PC-9 (cell line): ENCODE data around the gene TNMD. TPM values are rescaled to one million over a fixed set of nuclear protein-coding genes. Genes with fewer than 3 reads are reported as not detected.

Experiments used
- BruUV-seq: library from RNA; stranded (reverse); fragments of 400-500 nt; replicated peaks from 2 replicates; lab custom pipeline; 2021; lab: Mats Ljungman, UMichigan
- CTCF ChIA-PET: fragments of 300-600 bp; sonication (Branson Sonifier 250); formaldehyde crosslinking; loops from one replicate; lab custom pipeline; 2022; ENCODE audit warnings: antibody characterized with exemption; lab: Charles Lee
- POLR2A ChIA-PET: fragments of 300-600 bp; sonication (Branson Sonifier 250); formaldehyde crosslinking; loops from one replicate; lab custom pipeline; 2022; ENCODE audit warnings: antibody characterized with exemption; ENCODE audit not compliant: unreplicated experiment; lab: Charles Lee
- DNase-seq, 2 experiments: peaks; one replicate each; pipeline versions ENCODE4 v3.0.0 to v3.0.0-alpha.2; 2015 to 2022; ENCODE audit warnings: mixed read lengths in 1 of 2
- H2AFZ ChIP-seq: fragments of 200-600 bp; sonication (generic); 2 replicates; pipeline ENCODE4 v1.8.1; 2017; ENCODE audit warnings: antibody characterized with exemption
- H3F3A ChIP-seq: fragments of 200-600 bp; sonication (generic); 2 replicates; pipeline ENCODE4 v1.8.1; 2017; ENCODE audit warnings: antibody characterized with exemption, mild to moderate bottlenecking, low read depth; ENCODE audit not compliant: insufficient read depth
- H3K27ac ChIP-seq: fragments of 200-600 bp; sonication (generic); 2 replicates; pipeline ENCODE4 v1.6.1; 2016; ENCODE audit warnings: mixed run types
- H3K27me3 ChIP-seq: fragments of 200-600 bp; sonication (generic); 2 replicates; pipeline ENCODE4 v1.6.1; 2016; ENCODE audit warnings: low read depth, mixed run types; ENCODE audit not compliant: insufficient read depth
- H3K36me3 ChIP-seq: fragments of 200-600 bp; sonication (generic); 2 replicates; pipeline ENCODE4 v1.6.1; 2016; ENCODE audit warnings: low read depth, mixed run types
- H3K4me1 ChIP-seq: fragments of 200-600 bp; sonication (generic); replicated peaks from 2 replicates; pipeline ENCODE4 v1.6.1; 2016; ENCODE audit warnings: mixed run types; ENCODE audit not compliant: insufficient read depth
- H3K4me2 ChIP-seq: fragments of 200-600 bp; sonication (generic); 2 replicates; pipeline ENCODE4 v1.6.1; 2017; ENCODE audit warnings: mixed run types
- H3K4me3 ChIP-seq: fragments of 200-600 bp; sonication (generic); 2 replicates; pipeline ENCODE4 v1.6.1; 2016; ENCODE audit warnings: mixed run types
- H3K79me2 ChIP-seq: fragments of 200-600 bp; sonication (generic); 2 replicates; pipeline ENCODE4 v1.6.1; 2017; ENCODE audit warnings: low read depth, mixed run types
- H3K9me2 ChIP-seq: fragments of 200-600 bp; sonication (generic); 2 replicates; pipeline ENCODE4 v1.8.1; 2017; ENCODE audit warnings: mild to moderate bottlenecking; ENCODE audit not compliant: insufficient read depth
- H3K9me3 ChIP-seq: fragments of 200-600 bp; sonication (generic); 2 replicates; pipeline ENCODE4 v1.8.1; 2016; ENCODE audit warnings: low read depth; ENCODE audit not compliant: insufficient read depth
- H4K20me1 ChIP-seq: fragments of 200-600 bp; sonication (generic); 2 replicates; pipeline ENCODE4 v1.8.1; 2017; ENCODE audit not compliant: insufficient read depth
- EZH2 ChIP-seq: fragments of 200-600 bp; sonication (generic); IDR thresholded peaks from 2 replicates; pipeline ENCODE4 v1.8.0; 2017; ENCODE audit warnings: antibody characterized with exemption, low read depth
- intact Hi-C: fragments of 100-400 bp; cut with micrococcal nuclease; formaldehyde crosslinking; loops from one replicate; pipeline ENCODE4 v1.10.0; 2022; ENCODE audit not compliant: unreplicated experiment
- total RNA-seq: library from RNA; stranded (reverse); gene quantifications from 2 replicates; pipeline ENCODE4 v1.2.3, GENCODE V29; 2021
- TF ChIP-seq, protein P1 (sequence below): fragments of 200-600 bp; sonication (generic); conservative IDR thresholded peaks from 2 replicates; pipeline ENCODE4 v1.6.1; 2017; ENCODE audit warnings: mixed run types, antibody characterized with exemption, mild to moderate bottlenecking, moderate library complexity

TNMD gene
- total RNA-seq, 1 experiment from 2014 or later: not detected

DNA sequence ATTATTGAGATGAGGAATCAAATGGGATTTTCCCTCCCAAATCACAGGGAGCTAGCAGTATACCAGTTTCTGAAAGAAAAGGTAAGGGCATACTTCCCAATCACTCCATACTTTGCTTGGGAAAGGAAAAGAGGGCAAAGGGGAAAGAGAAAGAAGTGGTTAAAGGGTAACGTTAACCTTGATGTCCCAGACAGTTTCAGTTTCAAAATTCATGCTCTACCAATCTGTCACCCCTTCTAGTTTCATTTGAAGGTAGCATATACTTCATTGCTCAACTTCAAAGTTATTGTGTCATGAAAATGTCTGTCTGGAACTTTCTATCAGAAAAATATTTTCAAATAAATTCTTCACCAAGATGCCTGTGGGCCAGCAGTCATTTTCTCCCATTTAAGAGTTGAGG is 16.0 kb downstream of the TNMD start:
- no TSS peak for BruUV-seq
- H3K4me1 ChIP-seq: no peaks in the 10 kb centered on the region

DNA sequence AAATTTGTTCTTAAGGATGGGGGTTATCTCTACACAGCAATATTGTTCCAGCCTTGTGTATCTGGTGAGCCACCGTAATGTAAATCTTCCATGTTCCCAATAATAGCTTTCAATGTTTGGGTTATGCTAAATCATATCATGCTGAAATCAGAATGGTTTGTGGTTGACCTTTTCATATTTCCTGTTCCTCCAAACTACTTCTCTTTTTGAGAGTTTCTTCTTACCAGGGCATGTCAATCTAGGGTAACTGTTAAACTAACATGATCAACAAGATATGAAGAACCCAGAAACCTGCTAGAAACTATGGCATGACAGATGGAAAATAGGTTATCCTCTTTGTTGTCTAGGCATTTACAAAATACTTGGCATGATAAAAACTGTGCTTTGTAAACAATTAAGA is 22.0 kb downstream of the TNMD start:
- no TSS peak for BruUV-seq
- no peaks in the 10 kb centered on the region for H3K36me3 ChIP-seq
- H3K27me3 ChIP-seq: no peaks in the 10 kb centered on the region
- POLR2A ChIA-PET: no interaction called here
- H3K4me2 ChIP-seq: no peak overlapping the region
- CTCF ChIA-PET: no interaction called here
- H4K20me1 ChIP-seq: no peaks in the 10 kb centered on the region
- H3K9me3 ChIP-seq: no peaks in the 10 kb centered on the region
- H3K4me1 ChIP-seq: no peaks in the 10 kb centered on the region
- TF ChIP-seq, protein P1, sequence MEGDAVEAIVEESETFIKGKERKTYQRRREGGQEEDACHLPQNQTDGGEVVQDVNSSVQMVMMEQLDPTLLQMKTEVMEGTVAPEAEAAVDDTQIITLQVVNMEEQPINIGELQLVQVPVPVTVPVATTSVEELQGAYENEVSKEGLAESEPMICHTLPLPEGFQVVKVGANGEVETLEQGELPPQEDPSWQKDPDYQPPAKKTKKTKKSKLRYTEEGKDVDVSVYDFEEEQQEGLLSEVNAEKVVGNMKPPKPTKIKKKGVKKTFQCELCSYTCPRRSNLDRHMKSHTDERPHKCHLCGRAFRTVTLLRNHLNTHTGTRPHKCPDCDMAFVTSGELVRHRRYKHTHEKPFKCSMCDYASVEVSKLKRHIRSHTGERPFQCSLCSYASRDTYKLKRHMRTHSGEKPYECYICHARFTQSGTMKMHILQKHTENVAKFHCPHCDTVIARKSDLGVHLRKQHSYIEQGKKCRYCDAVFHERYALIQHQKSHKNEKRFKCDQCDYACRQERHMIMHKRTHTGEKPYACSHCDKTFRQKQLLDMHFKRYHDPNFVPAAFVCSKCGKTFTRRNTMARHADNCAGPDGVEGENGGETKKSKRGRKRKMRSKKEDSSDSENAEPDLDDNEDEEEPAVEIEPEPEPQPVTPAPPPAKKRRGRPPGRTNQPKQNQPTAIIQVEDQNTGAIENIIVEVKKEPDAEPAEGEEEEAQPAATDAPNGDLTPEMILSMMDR: no peak
- TF ChIP-seq EZH2: no peak
- no peaks in the 10 kb centered on the region for H3K9me2 ChIP-seq
- H3F3A ChIP-seq: no peaks in the 10 kb centered on the region
- H3K79me2 ChIP-seq: no peaks in the 10 kb centered on the region
- DNase-seq: no peak
- H3K27ac ChIP-seq: no peak overlapping the region
- no peak overlapping the region for H3K4me3 ChIP-seq
- no peak overlapping the region for H2AFZ ChIP-seq
- intact Hi-C loops: no loop called here

More for the DNA sequence above, 16.0 kb downstream of the TNMD start:
- H3K27me3 ChIP-seq: no peaks in the 10 kb centered on the region
- no peaks in the 10 kb centered on the region for H3F3A ChIP-seq
- H3K9me3 ChIP-seq: no peaks in the 10 kb centered on the region
- no peaks in the 10 kb centered on the region for H3K9me2 ChIP-seq
- ChIA-PET POLR2A (no interaction called here), CTCF (no interaction called here)
- no peak overlapping the region for H3K4me2 ChIP-seq
- no peaks in the 10 kb centered on the region for H3K79me2 ChIP-seq
- H4K20me1 ChIP-seq: no peaks in the 10 kb centered on the region
- TF ChIP-seq, protein P1: no peak
- no peak for TF ChIP-seq EZH2
- intact Hi-C loops: no loop called here
- DNase-seq: no peak
- H3K27ac ChIP-seq: no peak overlapping the region
- H3K4me3 ChIP-seq: no peak overlapping the region
- H2AFZ ChIP-seq: no peak overlapping the region
- H3K36me3 ChIP-seq: no peaks in the 10 kb centered on the region

DNA sequence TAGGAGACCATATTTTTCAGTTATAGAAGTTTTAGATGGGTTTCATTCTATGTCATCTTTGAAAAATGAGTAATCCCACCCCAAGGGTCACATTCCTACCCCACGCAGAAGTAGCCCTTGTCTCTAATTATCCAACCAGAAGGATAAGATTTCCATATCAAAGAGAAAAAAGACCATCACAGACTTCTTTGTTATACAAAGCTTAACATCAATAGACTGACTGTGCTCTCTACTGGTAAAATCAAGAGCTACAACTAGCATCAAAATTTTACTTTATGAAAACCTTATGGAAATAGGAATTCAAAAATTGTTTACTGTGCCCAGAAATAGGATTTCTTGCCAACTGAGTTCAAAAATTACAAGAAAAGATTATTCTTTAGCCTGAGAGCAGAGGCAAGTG is 24.9 kb downstream of the TNMD start:
- Histone ChIP-seq H4K20me1 (no peaks in the 10 kb centered on the region), H3K4me3 (no peak overlapping the region), H3K9me3 (no peaks in the 10 kb centered on the region), H3K79me2 (no peaks in the 10 kb centered on the region), H2AFZ (no peak overlapping the region), H3K4me2 (no peak overlapping the region), H3K27ac (no peak overlapping the region), H3F3A (no peaks in the 10 kb centered on the region), H3K36me3 (no peaks in the 10 kb centered on the region), H3K9me2 (no peaks in the 10 kb centered on the region), H3K27me3 (no peaks in the 10 kb centered on the region), H3K4me1 (0 out of 2 replicates have a peak, but pooled peaks cover 1% of the 10 kb centered on the region)
- intact Hi-C loops: no loop called here
- no peak for DNase-seq
- TF ChIP-seq, protein P1: peak; percentile 34; the same call in 1 of the 2 replicates
- no peak for TF ChIP-seq EZH2
- POLR2A ChIA-PET: no interaction called here
- CTCF ChIA-PET: no interaction called here
- no TSS peak for BruUV-seq
